Common myeloid progenitor, CD34-positive (primary cell): ENCODE results near the gene PTPRD.
"Not testable (repeated sequence)": the region's sequence is repeated elsewhere in the genome, so short reads cannot be mapped to it uniquely, and the experiment has no call there.

Experiments
- CTCF ChIA-PET: fragments of 350-600 bp; sonication (Branson Sonifier 250); formaldehyde crosslinking; loops from one replicate; lab custom pipeline; 2021; ENCODE audit warnings: antibody characterized with exemption; lab: Charles Lee
- POLR2A ChIA-PET: fragments of 350-600 bp; sonication (Branson Sonifier 250); formaldehyde crosslinking; loops from one replicate; lab custom pipeline; 2021; ENCODE audit warnings: antibody characterized with exemption; lab: Charles Lee
- DNase-seq, 3 donors: peaks; one replicate each; pipeline versions ENCODE4 v3.0.0 to v3.0.0-alpha.2; 2013
- H3K27ac ChIP-seq, 2 experiments: 1 replicate in 1 of 2; 2 replicates in 1 of 2; pipeline ENCODE4 v1.7.0; 2013; ENCODE audit warnings: inconsistent platforms in 2 of 2, low read length in 2 of 2, mild to moderate bottlenecking in 2 of 2, low read depth in 1 of 2, moderate library complexity in 1 of 2; ENCODE audit not compliant: severe bottlenecking in 2 of 2, insufficient read depth in 1 of 2, poor library complexity in 1 of 2
- H3K27me3 ChIP-seq, 5 experiments: replicated peaks in 2 of 5; 1 replicate in 3 of 5; 2 replicates in 2 of 5; pipeline versions ENCODE4 v1.6.1 to v1.7.0; 2013; ENCODE audit warnings: low read length in 4 of 5, mild to moderate bottlenecking in 2 of 5, moderate library complexity in 2 of 5, inconsistent platforms in 1 of 5; ENCODE audit not compliant: insufficient read depth in 5 of 5, control insufficient read depth in 4 of 5
- H3K36me3 ChIP-seq, 4 experiments: 1 replicate in 2 of 4; 2 replicates in 2 of 4; pipeline versions ENCODE4 v1.6.1 to v1.7.0; 2013; ENCODE audit warnings: low read length in 3 of 4, control low read depth in 1 of 4, mild to moderate bottlenecking in 1 of 4; ENCODE audit not compliant: control insufficient read depth in 4 of 4, insufficient read depth in 4 of 4
- H3K4me1 ChIP-seq, 4 experiments: 1 replicate in 3 of 4; 2 replicates in 1 of 4; pipeline versions ENCODE4 v1.6.1 to v1.7.1; 2013; ENCODE audit warnings: low read length in 3 of 4, mild to moderate bottlenecking in 3 of 4, control low read depth in 1 of 4, inconsistent platforms in 1 of 4, moderate library complexity in 1 of 4; ENCODE audit not compliant: control insufficient read depth in 4 of 4, insufficient read depth in 4 of 4; ENCODE audit errors: control extremely low read depth in 1 of 4
- H3K4me3 ChIP-seq, 7 experiments: 1 replicate in 4 of 7; 2 replicates in 3 of 7; pipeline versions ENCODE4 v1.5.1 to v1.7.0; 2013; ENCODE audit warnings: mild to moderate bottlenecking in 7 of 7, low read length in 6 of 7, moderate library complexity in 6 of 7, inconsistent platforms in 2 of 7, low read depth in 2 of 7, control low read depth in 1 of 7; ENCODE audit not compliant: insufficient read depth in 4 of 7, control insufficient read depth in 1 of 7; ENCODE audit errors: extremely low read depth in 1 of 7
- H3K9me3 ChIP-seq, 5 experiments: 1 replicate in 4 of 5; 2 replicates in 1 of 5; pipeline versions ENCODE4 v1.6.1 to v1.7.1; 2013; ENCODE audit warnings: low read length in 4 of 5, mild to moderate bottlenecking in 2 of 5, inconsistent platforms in 1 of 5, low read depth in 1 of 5, moderate library complexity in 1 of 5; ENCODE audit not compliant: control insufficient read depth in 4 of 5, insufficient read depth in 2 of 5; ENCODE audit errors: control extremely low read depth in 1 of 5
- WGBS: methylation state at CpG from one replicate; pipeline ENCODE4 v1.1.5; 2013; ENCODE audit not compliant: insufficient coverage; 5-methylcytosine and 5-hydroxymethylcytosine counted together

Gene PTPRD

GRCh38 chr9:8705861-8706260 lies 1906.9 kb downstream of the PTPRD start:
- no peak for DNase-seq
- Histone ChIP-seq H3K27ac (no peak overlapping the region), H3K4me3 (no peak overlapping the region), H3K36me3 (no peaks in the 10 kb centered on the region), H3K9me3 (no peaks in the 10 kb centered on the region), H3K4me1 (no peaks in the 10 kb centered on the region), H3K27me3 (no peaks in the 10 kb centered on the region)
- POLR2A ChIA-PET = interaction anchor here (0.5 kb wide), 1 partner anchor 1387 kb away, joined by 3 read pairs; no protein-coding TSS in a partner anchor
- WGBS = 100% methylated on average over 3 of the region's 4 CpGs
- CTCF ChIA-PET = interaction anchor here (1.5 to 1.7 kb wide), 2 partner anchors 8 to 11 kb away, joined by 4 to 5 read pairs; no protein-coding TSS in a partner anchor

- 100% methylated on average over 1 of the region's 3 CpGs for WGBS
- H3K9me3 ChIP-seq = no peaks in the 10 kb centered on the region
- peaks cover 0 to 2% (median 0%) of the 10 kb centered on the region in 4 experiments for H3K4me1 ChIP-seq
- no peak overlapping the region for H3K27ac ChIP-seq
- no peaks in the 10 kb centered on the region for H3K36me3 ChIP-seq
- DNase-seq = no peak
- no peaks in the 10 kb centered on the region for H3K27me3 ChIP-seq
- no peak overlapping the region for H3K4me3 ChIP-seq
- POLR2A ChIA-PET = no interaction called here
- CTCF ChIA-PET = interaction anchor here (1.4 kb wide), 1 partner anchor 24 kb away, joined by 3 read pairs; no protein-coding TSS in a partner anchor
These were observed 1908.9 kb downstream of the PTPRD start for GRCh38 chr9:8703904-8704303.

- Histone ChIP-seq H3K4me3 (no peak overlapping the region), H3K36me3 (no peaks in the 10 kb centered on the region), H3K9me3 (no peaks in the 10 kb centered on the region), H3K27ac (no peak overlapping the region), H3K27me3 (no peaks in the 10 kb centered on the region), H3K4me1 (peaks cover 4 to 17% (median 8%) of the 10 kb centered on the region in 4 experiments)
- no peak for DNase-seq
- POLR2A ChIA-PET = no interaction called here
- CTCF ChIA-PET = interaction anchor here (1.1 kb wide), 1 partner anchor 18 kb away, joined by 3 read pairs; no protein-coding TSS in a partner anchor
- 100% methylated on average over 3 of the region's 4 CpGs for WGBS
These were observed 1910.9 kb downstream of the PTPRD start for GRCh38 chr9:8701904-8702303.

- Histone ChIP-seq H3K27ac (peak overlapping the region in 1 of 2 experiments; percentile 74), H3K4me1 (peaks cover 6 to 22% (median 16%) of the 10 kb centered on the region in 4 experiments)
- ChIA-PET CTCF (interaction anchor here (1.5 kb wide), 1 partner anchor 12 kb away, joined by 3 read pairs; no protein-coding TSS in a partner anchor), POLR2A (interaction anchor here (1.0 kb wide), 1 partner anchor 22 kb away, joined by 5 read pairs; no protein-coding TSS in a partner anchor)
- H3K9me3 ChIP-seq, H3K36me3 ChIP-seq, H3K27me3 ChIP-seq, H3K4me3 ChIP-seq, DNase-seq: not testable (repeated sequence)
- WGBS = 100% methylated on average over 6 of the region's 6 CpGs
These were observed 1915.2 kb downstream of the PTPRD start for GRCh38 chr9:8697565-8697964.

GRCh38 chr9:8696516-8696915 lies 1916.3 kb downstream of the PTPRD start:
- Histone ChIP-seq H3K27me3 (no peaks in the 10 kb centered on the region), H3K4me3 (no peak overlapping the region), H3K36me3 (no peaks in the 10 kb centered on the region), H3K27ac (no peak overlapping the region), H3K9me3 (no peaks in the 10 kb centered on the region), H3K4me1 (peaks cover 6 to 22% (median 16%) of the 10 kb centered on the region in 4 experiments)
- WGBS = 93% methylated on average over 3 of the region's 6 CpGs
- POLR2A ChIA-PET = no interaction called here
- CTCF ChIA-PET = no interaction called here
- no peak for DNase-seq

GRCh38 chr9:8694983-8695588 lies 1917.7 kb downstream of the PTPRD start:
- H3K36me3 ChIP-seq = no peaks in the 10 kb centered on the region
- ChIA-PET POLR2A (no interaction called here), CTCF (interaction anchor here (3.3 kb wide), 1 partner anchor 12 kb away, joined by 13 read pairs; no protein-coding TSS in a partner anchor)
- WGBS = 88% methylated on average over 2 of the region's 4 CpGs
- peaks cover 6 to 22% (median 16%) of the 10 kb centered on the region in 4 experiments for H3K4me1 ChIP-seq
- no peaks in the 10 kb centered on the region for H3K27me3 ChIP-seq
- H3K4me3 ChIP-seq = no peak overlapping the region
- H3K9me3 ChIP-seq = no peaks in the 10 kb centered on the region
- no peak for DNase-seq
- no peak overlapping the region for H3K27ac ChIP-seq

GRCh38 chr9:8693464-8693863 lies 1919.3 kb downstream of the PTPRD start:
- peaks cover 6 to 17% (median 13%) of the 10 kb centered on the region in 4 experiments for H3K4me1 ChIP-seq
- no peak for DNase-seq
- no peaks in the 10 kb centered on the region for H3K36me3 ChIP-seq
- H3K27ac ChIP-seq = no peak overlapping the region
- no peaks in the 10 kb centered on the region for H3K27me3 ChIP-seq
- POLR2A ChIA-PET = no interaction called here
- CTCF ChIA-PET = interaction anchor here (1.1 to 3.3 kb wide), 3 partner anchors 10 to 202 kb away, joined by 3 to 13 read pairs (median 4); no protein-coding TSS in a partner anchor
- H3K4me3 ChIP-seq = no peak overlapping the region
- 79% methylated on average over 5 of the region's 6 CpGs for WGBS
- peaks cover 0 to 5% (median 2%) of the 10 kb centered on the region in 5 experiments for H3K9me3 ChIP-seq
